ENCODE measurements around the gene VPS8. TPM values are rescaled to one million over a fixed set of nuclear protein-coding genes. Genes with fewer than 3 reads are reported as not detected.

Gene VPS8
- polyA plus RNA-seq, 2 of the 4 experiments (the other 2 are of a cell fraction) = 10.3 to 30.1 TPM

DNA sequence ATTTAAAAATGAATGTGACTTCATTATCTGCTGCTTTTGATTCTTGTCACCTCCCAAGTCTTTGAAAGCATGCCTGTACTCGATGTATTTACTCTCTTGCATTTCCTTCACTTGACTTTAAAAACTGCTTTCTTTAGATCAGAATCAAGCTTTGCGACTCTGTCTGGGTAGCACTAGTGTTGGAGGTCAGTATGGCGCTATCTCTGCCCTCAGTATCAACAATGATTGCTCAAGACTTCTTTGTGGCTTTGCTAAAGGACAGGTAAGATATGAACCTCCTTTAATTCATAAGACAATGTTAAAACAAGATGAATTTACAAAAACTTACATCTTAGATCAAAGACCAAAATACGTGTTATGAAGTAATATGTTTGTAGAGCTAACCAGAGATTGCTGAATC lies 37.0 kb downstream of the VPS8 start:
- ChIA-PET CTCF (no interaction called here), POLR2A (no interaction called here)
- TF ChIP-seq, protein P1, sequence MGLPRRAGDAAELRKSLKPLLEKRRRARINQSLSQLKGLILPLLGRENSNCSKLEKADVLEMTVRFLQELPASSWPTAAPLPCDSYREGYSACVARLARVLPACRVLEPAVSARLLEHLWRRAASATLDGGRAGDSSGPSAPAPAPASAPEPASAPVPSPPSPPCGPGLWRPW (IDR thresholded peaks at IDR 0.05) = no peak
- no peak for TF ChIP-seq HOXA7 (CRISPR knock-in tag; IDR thresholded peaks at IDR 0.05)
- TF ChIP-seq RFX5 (IDR thresholded peaks at IDR 0.05) = no peak
- no peak for TF ChIP-seq NR3C1 (IDR thresholded peaks at IDR 0.05)
- no peak for TF ChIP-seq SMC3 (IDR thresholded peaks at IDR 0.05)
- no peak for TF ChIP-seq NFE2L2 (conservative IDR thresholded peaks at IDR 0.05; ENCODE audit: low read length)
- no peak for TF ChIP-seq NPAS2 (CRISPR knock-in tag; IDR thresholded peaks at IDR 0.05; ENCODE audit: borderline replicate concordance)
- WGBS (ENCODE audit: missing lambda C conversion rate) = 93% methylated on average over 4 of the region's 4 CpGs
- H3K4me1 ChIP-seq = peaks cover 4% of the 10 kb centered on the region
- no peak for FAIRE-seq
- ATAC-seq = no peak
- H3K4me2 ChIP-seq = no peak overlapping the region
- H3K27ac ChIP-seq = no peak overlapping the region
- DNase-seq (ENCODE audit: low read depth in 1 of 2, low spot score in 1 of 2) = no peak
- H3K4me3 ChIP-seq = no peak overlapping the region
- no peaks in the 10 kb centered on the region for H3K9me3 ChIP-seq

DNA sequence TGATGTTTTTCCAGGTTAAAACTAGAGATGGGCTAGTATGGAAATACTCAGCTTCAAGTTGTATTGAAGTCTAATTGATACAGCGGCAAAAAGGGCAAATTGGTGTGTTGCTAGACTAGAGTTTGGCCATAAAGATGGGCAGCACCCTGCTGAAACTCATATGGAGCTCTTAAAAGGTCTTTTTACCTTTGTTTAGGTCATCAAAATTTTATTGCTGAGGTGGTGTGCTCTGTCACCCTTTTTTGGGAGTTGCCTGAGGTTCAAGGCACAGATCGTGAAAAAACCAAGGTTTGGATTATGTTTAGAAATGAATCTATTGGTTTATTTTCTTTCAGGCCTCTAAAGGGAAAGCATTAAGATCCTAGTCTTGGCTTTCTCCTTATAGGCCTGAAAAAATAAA lies 38.2 kb downstream of the VPS8 start:
- H3K4me3 ChIP-seq = no peak overlapping the region
- 95% methylated on average over 2 of the region's 2 CpGs for WGBS (ENCODE audit: missing lambda C conversion rate)
- CTCF ChIA-PET = no interaction called here
- FAIRE-seq (no peak), ATAC-seq (no peak), DNase-seq (ENCODE audit: low read depth in 1 of 2, low spot score in 1 of 2) (no peak)
- no peaks in the 10 kb centered on the region for H3K9me3 ChIP-seq
- TF ChIP-seq, protein P2, sequence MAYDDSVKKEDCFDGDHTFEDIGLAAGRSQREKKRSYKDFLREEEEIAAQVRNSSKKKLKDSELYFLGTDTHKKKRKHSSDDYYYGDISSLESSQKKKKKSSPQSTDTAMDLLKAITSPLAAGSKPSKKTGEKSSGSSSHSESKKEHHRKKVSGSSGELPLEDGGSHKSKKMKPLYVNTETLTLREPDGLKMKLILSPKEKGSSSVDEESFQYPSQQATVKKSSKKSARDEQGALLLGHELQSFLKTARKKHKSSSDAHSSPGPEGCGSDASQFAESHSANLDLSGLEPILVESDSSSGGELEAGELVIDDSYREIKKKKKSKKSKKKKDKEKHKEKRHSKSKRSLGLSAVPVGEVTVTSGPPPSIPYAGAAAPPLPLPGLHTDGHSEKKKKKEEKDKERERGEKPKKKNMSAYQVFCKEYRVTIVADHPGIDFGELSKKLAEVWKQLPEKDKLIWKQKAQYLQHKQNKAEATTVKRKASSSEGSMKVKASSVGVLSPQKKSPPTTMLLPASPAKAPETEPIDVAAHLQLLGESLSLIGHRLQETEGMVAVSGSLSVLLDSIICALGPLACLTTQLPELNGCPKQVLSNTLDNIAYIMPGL (CRISPR knock-in tag; IDR thresholded peaks at IDR 0.05; ENCODE audit: borderline replicate concordance) = no peak
- TF ChIP-seq TP53 (CRISPR knock-in tag; IDR thresholded peaks at IDR 0.05) (no peak), CBX8 (IDR thresholded peaks at IDR 0.05) (no peak)
- no peaks in the 10 kb centered on the region for H3K4me1 ChIP-seq
- no peak overlapping the region for H3K27ac ChIP-seq
- POLR2A ChIA-PET = no interaction called here
- no peak overlapping the region for H3K4me2 ChIP-seq

DNA sequence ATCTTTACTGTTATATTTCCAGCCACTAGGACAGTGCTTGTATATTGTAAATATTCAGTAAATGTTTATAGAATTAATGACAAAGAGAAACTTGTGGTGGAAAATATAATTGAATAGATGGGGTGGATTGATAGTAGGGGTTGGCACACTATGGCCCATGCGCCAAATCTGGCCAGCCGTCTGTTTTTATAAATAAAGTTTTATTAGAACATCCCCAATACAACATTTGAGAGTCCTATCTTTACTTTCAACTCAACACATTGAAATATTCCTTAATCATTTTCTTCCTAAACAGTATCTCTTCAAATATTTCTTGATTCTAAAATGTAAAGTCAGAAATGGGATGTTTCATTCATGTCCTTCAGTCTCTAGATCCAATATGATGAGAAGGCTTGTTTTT lies 45.1 kb downstream of the VPS8 start:
- TF ChIP-seq CEBPB (IDR thresholded peaks at IDR 0.05) = no peak
- TF ChIP-seq POLR2A (IDR thresholded peaks at IDR 0.05; ENCODE audit: low read length) = no peak
- TF ChIP-seq, protein P3, sequence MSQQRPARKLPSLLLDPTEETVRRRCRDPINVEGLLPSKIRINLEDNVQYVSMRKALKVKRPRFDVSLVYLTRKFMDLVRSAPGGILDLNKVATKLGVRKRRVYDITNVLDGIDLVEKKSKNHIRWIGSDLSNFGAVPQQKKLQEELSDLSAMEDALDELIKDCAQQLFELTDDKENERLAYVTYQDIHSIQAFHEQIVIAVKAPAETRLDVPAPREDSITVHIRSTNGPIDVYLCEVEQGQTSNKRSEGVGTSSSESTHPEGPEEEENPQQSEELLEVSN (IDR thresholded peaks at IDR 0.05; ENCODE audit: borderline replicate concordance, low read depth) = no peak
- TF ChIP-seq RCOR1 (IDR thresholded peaks at IDR 0.05; ENCODE audit: low read depth, low read length) = no peak
- TF ChIP-seq, protein P2 (CRISPR knock-in tag; IDR thresholded peaks at IDR 0.05; ENCODE audit: borderline replicate concordance) = no peak
- TF ChIP-seq BHLHE40 (IDR thresholded peaks at IDR 0.05; ENCODE audit: low read depth, low read length) = no peak
- TF ChIP-seq GATA3 (IDR thresholded peaks at IDR 0.05; ENCODE audit: borderline replicate concordance) = no peak
- no peak for TF ChIP-seq NFE2L2 (conservative IDR thresholded peaks at IDR 0.05; ENCODE audit: low read length)
- TF ChIP-seq CHD4 (IDR thresholded peaks at IDR 0.05; ENCODE audit: borderline replicate concordance) = no peak
- TF ChIP-seq POLR2AphosphoS2 (conservative IDR thresholded peaks at IDR 0.05; ENCODE audit: low read length) = no peak
- no peak for TF ChIP-seq HDAC2 (IDR thresholded peaks at IDR 0.05)
- TF ChIP-seq SMC3 (IDR thresholded peaks at IDR 0.05) = no peak
- TF ChIP-seq ZSCAN20 (CRISPR knock-in tag; IDR thresholded peaks at IDR 0.05) = no peak
- TF ChIP-seq, protein P4, sequence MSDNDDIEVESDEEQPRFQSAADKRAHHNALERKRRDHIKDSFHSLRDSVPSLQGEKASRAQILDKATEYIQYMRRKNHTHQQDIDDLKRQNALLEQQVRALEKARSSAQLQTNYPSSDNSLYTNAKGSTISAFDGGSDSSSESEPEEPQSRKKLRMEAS (IDR thresholded peaks at IDR 0.05) = no peak
- TF ChIP-seq HOXB13 (CRISPR knock-in tag; IDR thresholded peaks at IDR 0.05; ENCODE audit: low read depth) = no peak
- DNase-seq (ENCODE audit: low read depth in 1 of 2, low spot score in 1 of 2) (no peak), FAIRE-seq (no peak), ATAC-seq (no peak)
- WGBS (ENCODE audit: missing lambda C conversion rate) = 92% methylated on average over 2 of the region's 2 CpGs
- H3K4me3 ChIP-seq = no peak overlapping the region
- H3K4me2 ChIP-seq = no peak overlapping the region
- ChIA-PET CTCF (no interaction called here), POLR2A (no interaction called here)
- H3K9me3 ChIP-seq = no peaks in the 10 kb centered on the region
- no peak overlapping the region for H3K27ac ChIP-seq
- H3K4me1 ChIP-seq = no peaks in the 10 kb centered on the region

Measured in A549 (cell line).